ENCODE measurements around the gene UBE2F.
"Not testable (repeated sequence)": the region's sequence is repeated elsewhere in the genome, so short reads cannot be mapped to it uniquely, and the experiment has no call there.

The UBE2F gene

DNA sequence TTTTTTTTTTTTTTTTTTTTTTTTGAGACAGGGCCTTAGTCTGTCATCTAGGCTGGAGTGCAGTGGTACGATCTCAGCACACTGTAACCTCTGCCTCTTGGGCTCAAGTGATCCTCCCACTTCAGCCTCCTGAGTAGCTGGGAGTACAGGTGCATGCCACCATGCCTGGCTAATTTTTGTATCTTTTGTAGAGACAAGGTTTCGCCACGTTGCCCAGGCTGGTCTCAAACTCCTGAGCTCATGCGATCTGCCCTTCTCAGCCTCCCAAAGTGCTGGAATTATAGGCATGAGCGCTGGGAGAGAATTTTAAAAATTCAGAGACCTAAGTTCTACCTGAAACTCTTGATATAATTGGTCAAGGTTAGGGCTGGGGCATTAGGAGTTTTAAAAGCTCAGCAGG, 14.8 kb downstream of the UBE2F start:
- DNase-seq, result not testable (repeated sequence)

DNA sequence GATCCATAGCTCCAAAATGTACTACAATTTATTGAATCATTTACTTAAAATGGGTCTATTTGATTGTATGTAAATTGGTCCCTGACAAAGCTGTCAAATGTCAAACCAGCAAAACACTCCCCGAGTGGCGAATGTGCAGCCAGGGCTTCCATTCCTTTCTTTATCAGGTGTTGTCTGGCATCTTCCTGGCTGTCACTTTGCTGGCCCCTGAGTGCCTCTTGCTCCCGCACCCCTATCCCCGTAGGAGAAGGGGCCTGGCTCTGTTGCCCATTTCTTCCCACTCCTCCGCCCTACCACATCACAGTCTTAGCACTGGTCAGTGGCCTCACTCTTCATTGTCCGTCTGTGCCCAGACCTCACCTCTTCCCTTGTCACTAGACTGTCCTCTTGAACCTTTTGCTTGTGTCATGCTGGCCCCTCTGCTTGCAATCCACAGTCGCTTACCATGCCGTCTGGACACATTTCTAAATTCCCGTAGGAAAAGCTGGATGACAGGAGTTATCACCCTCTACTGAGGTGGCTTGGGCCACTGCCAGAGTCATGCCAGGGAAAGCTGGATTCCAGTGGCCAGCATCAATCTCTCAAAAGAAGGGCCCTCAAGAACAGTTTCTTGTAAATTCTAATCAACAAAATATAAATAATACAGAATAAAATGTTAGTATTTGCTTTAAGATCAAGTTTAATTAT, 15.4 kb downstream of the UBE2F start:
- no peak for DNase-seq

DNA sequence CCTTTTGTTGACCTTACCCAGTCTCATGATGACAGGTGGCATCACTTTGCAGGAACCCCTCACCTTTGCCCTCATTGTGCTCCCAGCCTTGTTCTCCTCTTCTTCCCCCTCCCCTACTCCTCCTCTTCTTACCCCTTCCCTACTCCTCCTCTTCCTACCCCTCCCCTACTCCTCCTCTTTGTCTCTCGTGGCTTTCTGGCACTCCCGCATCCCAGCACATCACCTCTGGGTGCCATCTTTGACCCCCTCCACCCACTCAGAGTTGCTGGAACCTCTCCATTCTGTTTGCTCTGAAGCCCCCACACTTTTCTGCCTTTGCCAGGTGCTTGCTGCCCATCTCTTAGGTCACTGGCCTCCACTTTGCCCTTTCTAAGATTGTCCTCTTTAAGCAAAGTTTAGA, 17.1 kb downstream of the UBE2F start:
- DNase-seq, result no peak

DNA sequence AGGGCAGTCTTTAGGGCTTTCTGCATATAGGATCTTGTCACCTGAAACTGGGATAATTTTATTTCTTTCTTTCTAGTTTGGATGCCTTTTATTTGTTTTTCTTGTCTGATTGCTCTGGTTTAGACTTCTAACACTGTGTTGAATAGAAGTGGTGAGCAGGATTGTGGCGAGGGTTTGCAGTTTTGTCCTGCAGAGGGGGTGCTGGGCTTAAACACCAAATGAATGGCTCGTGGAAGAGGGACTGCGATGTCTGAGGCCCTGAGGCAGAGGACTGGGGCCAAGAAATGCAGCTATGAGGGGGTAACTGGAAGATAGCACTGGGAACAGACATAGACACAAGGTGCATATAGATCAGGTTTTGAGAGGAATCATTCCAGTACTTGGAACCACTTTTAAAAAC, 20.5 kb downstream of the UBE2F start:
- no peak for DNase-seq

DNA sequence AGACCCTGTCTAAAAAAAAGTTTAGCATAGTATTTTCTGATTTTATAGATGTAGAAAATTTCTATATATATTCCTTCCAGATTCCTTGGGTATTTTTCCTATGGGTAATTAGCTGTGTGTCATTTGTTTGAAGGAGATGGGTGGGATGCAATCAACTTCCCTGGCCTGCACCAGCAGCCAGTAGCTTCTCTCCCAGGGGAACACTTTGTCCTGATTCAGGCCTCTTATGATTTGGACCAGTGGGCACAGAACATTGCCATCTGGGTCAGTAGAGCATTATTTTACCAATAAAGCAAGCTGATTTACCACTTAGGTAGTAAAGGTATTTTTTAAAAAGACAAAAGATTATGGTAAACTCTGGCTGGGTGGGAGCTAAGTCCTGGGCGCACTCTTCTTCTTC, 26.9 kb downstream of the UBE2F start:
- no peak for DNase-seq

DNA sequence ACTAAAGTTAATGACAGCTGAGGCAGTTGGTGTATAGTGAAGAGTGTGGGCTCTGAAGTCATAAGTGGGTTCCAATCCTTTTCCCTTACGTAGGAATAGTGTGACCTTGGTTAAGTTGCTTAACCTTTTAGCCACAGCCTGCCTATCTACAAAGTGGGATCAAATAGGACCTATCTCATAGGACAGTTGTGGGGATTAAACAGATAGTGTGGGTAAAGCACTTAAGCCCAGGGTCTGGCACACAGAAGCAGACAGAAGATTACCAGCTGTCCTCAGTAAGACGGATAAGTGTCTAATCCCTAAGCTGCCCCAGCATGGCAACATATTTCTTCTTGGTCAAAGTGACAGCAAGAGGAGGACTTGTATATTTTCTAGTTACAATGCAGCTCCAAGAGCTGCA, 28.2 kb downstream of the UBE2F start:
- no peak for DNase-seq

DNA sequence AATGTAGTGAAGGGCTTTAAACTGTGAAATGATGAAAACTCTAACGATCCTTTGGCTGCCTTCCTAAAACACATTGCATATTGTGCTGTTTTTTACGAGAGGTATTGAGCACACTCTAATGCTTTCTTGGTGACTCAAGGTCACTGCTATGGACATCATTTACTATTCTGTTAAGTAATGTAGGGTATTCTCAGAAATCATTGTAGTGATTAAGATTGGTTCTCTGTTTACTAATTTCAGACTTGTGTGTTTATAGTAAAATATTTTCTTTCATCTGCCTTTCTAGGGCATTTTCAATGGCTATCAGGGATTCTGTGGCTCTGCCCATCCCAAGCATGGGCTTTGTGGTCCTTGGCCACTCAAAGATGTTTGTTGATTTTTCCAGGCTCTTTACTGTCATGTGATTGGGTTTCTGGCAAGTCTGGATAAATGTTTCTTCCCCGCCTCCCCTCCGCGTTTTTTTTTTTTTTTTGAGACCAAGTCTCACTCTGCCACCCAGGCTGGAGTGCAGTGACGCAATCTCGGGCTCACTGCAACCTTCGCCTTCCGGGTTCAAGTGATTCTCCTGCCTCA, 29.3 kb downstream of the UBE2F start:
- no peak for DNase-seq

DNA sequence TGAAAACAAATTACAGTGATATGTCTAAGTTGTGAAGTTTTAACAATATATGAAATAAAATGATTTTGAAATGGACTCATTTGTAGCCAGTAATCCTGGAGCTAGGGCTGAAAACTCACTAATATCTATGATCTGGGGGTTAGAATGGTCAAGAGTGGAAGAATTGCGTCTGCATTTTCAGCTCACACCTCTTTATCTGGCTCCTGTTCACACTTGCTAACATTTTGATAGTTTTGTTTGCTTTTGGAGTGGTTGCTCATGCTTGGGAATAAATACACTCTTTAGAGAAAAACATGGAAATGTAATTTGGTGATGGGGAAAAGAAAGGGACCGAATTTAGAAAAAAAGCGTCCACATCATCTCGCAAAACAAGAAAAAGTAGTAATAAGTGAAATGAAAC, 30.7 kb downstream of the UBE2F start:
- DNase-seq, result no peak

DNA sequence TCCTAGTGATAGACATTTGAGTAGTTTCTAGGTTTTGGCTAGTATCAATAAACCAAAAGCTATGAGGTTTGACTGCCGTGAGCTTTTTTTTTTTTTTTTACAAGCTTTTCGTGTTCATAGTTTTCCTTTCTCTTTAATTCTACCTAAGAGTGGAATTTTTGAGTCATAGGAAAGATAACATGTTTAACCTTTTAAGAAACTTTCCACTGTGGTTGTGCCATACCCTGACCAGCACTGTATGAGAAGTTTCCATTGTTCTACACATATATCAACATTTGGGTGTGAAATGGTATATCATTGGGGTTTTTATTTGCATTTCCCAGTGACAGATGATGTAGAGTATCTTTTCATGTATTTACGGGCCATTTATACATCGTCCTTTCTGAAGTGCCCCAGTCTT, 31.7 kb downstream of the UBE2F start:
- DNase-seq, result no peak

DNA sequence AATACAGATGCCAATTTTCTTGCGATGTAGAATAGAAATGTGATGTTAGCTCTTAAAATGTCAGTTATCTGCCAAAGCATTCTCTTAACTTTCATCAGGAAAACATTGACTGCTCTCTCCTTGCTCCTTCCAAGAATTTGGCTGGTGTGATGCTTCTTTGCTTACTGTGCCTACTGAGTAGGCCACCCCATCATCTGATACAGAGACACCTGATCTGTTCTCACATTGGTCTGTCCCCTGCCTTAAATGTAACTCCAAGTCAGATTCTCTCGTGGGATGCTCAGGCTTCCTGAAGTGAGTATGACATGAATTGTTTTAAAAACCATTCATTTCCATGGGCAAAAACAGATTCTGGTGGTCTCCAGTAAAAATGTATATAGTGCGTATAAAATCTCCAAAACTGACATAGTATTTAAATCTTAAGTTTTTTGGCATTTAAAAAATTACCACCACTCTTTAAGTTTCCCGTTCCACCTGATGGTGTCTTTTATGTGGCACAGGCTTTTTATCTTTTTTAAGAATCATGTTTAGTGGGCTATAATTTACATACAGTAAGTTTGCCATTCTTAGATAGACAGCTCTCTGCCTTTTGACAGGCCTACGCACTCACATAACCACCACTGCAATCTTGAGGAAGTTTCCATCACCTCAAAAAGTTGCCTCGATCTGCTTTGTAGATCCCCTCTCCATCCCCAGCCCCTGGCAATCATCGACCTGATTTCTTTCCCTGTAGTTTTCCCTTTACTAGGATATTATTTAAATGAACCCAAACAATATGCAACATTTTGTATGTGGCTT, 36.6 kb downstream of the UBE2F start:
- no peak for DNase-seq

DNA sequence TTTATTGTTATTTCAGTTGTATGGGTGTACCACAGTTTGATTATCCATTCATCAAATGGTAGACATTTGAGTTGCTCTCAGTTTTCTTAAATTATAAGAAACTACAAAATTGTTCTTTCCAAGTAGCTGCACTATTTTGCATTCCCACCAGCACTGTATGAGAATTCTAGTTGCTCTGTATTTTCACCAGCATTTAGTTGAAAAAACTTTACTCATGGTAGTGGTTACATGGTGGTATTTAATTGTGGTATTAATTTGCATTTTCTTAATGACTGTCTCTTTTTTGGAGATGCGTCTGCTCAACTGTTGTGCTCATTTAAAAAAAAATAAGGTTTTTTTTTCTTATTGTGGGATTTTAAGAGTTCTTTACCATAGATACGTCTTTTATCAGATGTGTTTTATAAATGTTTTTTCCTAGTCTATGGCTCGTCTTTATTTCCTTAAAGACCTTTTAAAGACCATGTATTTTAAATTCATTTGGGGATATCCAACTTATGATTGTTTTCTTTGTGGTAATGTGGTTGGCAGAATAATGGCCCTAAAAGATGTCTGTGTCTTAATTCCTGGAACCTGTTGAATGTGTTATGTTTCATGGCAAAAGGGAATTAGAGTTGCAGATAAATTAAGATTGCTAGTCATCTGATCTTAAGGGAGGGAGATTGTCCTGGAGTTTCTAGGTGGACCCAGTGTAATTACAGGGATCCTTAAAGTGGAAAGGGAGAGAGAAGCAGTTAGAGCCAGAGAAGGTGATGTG, 37.4 kb downstream of the UBE2F start:
- no peak for DNase-seq

DNA sequence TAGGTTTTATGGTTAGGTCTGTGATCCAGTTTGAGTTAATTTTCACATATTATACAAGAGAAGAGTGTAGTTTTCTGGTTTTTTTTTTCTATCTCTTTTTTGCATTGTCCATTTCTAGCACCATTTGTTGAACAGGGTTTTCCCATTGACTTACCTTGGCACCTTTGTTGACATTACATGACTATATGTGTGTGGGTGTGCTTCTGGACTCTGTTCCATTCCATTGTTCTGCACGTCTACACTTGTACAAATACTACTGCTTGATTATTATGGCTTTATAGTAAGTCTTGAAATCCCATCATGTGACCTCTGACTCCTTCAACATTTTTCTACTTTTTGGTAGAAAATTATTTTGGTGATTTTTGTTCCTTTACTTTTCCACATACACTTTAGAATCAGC, 38.7 kb downstream of the UBE2F start:
- DNase-seq, result no peak

DNA sequence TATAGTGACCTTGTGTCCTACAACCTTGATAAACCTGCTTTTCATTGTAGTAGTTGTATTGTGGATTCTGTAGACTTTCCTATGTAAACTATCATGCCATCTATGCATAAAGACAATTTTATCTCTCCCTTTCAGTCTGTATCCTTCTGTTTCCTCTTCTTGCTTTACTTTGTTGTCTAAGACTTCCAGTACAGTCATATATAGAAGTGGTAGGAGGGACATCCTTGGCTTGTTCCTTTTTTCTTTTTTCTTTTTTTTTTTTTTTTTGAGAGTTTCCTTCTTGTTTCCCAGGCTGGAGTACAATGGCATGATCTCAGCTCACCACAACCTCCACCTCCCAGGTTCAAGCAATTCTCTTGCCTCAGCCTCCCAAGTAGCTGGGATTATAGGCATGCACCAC, 39.7 kb downstream of the UBE2F start:
- no peak for DNase-seq

DNA sequence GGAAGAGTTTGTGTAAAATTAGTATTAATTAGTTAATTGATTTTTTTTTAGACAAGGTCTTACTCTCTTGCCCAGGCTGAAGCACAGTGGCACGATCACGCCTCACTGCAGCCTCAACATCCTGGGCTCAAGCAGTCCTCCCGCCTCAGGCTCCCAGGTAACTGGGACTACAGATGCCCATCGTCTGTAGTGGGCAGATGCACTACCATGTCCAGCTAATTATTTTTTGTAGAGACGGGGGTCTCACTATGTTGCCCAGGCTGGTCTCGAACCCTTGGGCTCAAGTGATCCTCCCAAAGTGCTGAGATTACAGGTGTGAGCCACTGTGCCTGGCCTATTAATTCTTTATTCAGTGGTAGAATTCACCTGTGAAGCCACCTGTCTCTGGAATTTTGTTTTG, 41.1 kb downstream of the UBE2F start:
- no peak for DNase-seq

DNA sequence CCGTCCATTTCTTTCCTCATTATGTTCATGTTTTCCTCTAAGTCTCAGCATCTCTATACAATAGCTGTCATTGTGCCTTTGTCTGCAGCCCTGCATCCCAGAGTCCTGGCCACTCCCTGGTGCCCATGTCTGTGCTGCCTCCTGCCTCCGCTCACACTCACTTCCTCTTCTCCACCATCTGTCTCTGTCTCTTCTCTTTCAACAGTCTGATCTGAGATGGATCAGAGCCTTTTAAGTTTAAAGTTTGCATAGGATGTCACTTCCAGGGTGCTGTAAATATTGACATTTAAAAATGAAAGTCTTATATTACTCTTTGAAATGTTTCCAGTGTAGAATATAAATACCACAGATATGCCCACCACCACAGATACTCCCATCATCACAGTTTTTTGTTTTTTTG, 42.7 kb downstream of the UBE2F start:
- DNase-seq, result no peak

DNA sequence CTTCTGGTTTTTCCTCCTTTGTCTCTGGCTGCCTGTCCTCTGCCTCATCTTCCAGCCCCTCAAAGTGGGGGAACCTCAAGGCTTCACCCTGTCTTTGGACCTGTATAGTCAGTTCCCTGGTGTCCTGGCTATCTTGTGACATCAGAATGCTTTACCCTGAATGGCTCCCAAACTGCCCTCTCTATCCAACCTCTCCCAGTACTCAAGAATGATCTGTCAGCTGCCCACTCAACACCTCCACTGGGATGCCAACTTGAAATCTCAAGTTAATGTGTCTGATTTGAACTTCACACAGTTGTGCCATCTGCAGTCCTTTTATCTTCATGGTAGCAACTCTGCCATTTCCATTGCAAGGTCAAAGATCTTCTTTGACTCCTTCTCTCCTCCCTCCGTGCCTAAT, 43.8 kb downstream of the UBE2F start:
- no peak for DNase-seq

DNA sequence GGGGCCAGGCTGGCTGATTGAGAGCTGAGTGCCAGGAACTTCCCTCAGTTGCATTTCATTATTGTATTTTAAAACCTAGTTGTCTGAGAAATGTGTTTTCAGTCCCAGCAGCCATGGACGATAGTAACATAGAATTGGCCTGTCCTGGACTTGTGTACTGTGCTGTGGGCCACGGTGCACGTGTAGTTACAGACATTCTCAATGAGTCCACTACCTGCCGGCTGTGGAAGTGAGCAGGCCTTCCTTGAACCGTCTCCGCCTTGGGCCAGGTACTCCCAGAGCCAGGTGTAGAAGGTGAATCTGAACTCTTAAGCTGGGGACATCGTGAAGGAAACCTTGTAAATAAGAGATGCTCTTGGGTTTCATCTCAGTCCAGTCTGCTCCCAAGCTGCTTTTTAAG, 47.0 kb downstream of the UBE2F start:
- no peak for DNase-seq

DNA sequence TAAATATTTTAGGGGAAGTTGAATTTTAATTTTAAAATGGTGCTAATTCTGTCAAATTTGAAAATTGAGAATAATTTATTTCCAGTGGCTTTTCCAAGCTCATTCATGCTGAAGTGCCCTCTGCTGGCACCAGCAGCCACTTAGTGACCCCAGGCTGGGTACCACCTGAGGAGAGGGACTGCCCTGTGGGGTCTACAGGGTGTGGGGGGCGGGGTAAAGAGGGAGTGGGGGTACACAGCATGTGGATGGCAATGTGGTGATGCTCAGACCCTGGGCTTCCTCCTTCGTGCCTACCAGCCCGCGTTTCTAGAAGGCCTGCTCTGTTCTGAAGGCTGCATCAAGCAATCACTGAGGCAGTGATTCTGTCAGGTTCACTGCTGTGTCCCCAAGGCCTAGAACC, 48.9 kb downstream of the UBE2F start:
- DNase-seq, result no peak

DNA sequence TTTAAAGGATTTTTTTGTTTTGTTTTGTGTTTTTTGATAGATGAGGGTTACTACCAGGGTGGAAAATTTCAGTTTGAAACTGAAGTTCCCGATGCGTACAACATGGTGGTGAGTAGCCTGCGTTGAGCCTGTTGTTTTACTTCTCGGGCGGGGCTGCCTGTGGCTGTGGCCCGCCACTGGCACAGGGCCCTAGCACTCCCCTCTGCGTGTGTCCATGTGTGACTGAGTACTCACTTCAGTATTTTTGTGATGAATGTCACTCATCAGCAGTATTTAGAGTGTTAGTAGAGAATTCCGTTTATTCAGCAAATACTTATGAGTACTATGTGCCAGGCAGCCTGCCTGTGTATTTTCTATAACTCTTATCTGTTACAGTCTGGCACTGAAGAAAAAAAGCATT, 49.7 kb downstream of the UBE2F start:
- DNase-seq, result no peak

DNA sequence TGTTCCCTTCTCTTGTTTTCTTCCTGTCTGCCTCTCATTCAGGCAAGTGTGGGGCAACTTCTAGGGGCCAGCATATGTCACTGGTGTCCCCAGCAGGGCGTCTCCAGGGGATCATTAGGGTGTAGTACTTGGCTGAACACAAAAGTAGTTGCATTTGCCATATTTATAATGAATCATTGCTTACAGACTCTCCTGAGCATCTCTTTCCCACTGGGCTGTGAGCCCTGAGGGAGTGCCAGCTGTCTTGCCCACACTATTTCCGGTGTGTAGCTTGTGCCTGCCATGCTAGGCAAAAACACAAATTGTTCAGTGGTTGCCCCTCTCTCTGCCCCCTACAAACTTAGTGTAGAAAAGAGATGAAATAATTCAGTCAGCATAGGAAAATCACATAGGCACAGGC, 53.1 kb downstream of the UBE2F start:
- no peak for DNase-seq

DNA sequence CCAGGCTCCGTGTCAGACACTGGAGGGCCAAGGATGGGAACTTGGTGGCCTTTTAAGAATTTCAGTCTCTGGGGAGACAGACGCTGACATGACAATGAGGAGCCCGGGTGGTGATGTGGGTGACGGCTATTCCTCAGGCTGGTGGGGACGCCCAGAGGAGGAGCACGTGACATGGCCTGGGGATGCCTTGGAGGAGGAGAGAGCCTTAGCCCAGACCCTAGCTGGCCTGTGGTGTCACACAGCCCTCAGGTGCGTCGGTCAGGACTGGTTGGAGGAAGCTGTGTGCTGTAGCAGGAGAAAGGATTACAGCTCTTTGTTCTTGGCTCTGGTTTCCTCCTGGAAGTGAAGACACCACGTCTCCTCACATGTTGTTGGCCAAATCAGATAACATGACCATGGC, 54.0 kb downstream of the UBE2F start:
- DNase-seq, result no peak

DNA sequence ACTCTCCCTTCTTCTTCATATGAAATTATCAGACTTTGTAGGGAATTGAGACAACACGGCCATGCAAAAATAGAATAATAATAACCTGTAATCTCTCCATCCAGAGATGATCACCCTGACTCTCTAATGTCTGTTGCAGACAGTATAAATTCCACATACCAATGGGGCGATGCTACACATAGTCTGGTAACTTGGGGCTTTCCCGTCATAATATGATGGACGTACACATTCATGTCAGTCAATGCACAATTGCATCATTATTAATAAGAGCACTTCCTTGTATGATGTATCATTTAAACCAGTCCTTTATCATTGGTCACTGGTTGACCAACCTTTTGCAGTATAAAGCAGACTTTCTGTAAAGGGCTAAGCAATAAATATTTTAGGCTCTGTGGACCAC, 54.5 kb downstream of the UBE2F start:
- DNase-seq, result no peak

DNA sequence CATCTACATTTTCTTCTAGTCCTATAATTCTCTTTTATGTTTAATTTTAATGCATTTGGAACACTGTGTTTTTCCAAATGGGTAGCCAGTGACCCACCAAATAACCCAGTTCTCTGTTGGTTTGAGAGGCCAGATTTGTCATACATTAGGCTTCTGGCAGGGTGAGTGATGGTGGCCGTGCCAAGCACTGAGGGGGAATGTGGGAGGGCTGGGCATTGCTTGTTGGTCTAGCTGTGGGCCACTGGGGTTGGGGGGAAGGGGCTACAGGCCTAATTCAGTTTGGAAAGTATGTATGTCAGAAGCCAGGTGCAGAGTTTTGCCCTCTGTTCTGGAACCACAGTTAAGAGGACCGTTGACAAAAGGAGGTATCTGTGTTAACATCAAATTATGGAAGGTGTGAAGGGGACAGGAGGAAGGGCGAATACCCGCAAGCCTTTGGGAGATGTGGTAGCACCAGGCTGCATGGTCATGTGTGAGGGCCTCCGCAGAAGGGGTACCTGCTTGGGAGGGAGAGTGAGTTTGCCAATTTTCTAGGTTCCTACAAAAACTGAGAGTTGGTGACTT, 55.9 kb downstream of the UBE2F start:
- DNase-seq, result no peak
